ENCODE results near the gene FADS2.

GRCh38 chr11:61828379-61828628, 204 bp downstream of the FADS2 start:
- TF ChIP-seq POLR2A (IDR thresholded peaks at IDR 0.05; ENCODE audit: low read depth, low read length): no peak
- no peak for TF ChIP-seq TAF1 (IDR thresholded peaks at IDR 0.05; ENCODE audit: borderline replicate concordance, low read depth, low read length)

Measured in GM12892 (cell line).